Activated CD8-positive, alpha-beta memory T cell treated with anti-CD3 and anti-CD28 coated beads, Interleukin-2, amount 50 U/mL, for 4 hours (primary cell): ENCODE results near the gene PLD2.
"Not testable (repeated sequence)": the region's sequence is repeated elsewhere in the genome, so short reads cannot be mapped to it uniquely, and the experiment has no call there.

ENCODE experiments used
- DNase-seq: peaks from one replicate; pipeline ENCODE4 v3.0.0-alpha.2; 2020

PLD2 gene

GRCh38 chr17:4795168-4795567, 11.8 kb upstream of the PLD2 start:
- no peak for DNase-seq

DNA sequence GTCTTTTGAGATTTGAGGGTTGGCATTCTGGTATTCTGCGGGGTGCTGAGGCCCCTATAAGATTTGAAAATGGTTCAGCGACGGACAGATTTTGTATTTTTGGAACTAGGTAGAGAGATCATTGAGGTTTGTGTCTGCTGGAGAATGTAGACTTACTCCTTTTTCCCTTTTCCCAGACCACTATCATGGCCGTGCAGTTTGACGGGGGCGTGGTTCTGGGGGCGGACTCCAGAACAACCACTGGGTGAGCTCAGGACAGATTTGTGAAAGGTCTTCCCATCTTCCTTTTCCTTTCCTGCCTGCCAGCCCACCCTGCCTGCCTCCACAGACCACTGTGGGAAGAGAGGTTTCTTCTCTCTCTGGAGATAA, 10.4 kb upstream of the PLD2 start:
- DNase-seq = no peak

- no peak for DNase-seq
Measured at GRCh38 chr17:4800462-4801196, 6.3 kb upstream of the PLD2 start.

GRCh38 chr17:4802228-4802627, 4.7 kb upstream of the PLD2 start, which contains the start of gene C17orf114:
Gene C17orf114, minus strand, starts transcription at chr17:4802328.
- DNase-seq = no peak

DNA sequence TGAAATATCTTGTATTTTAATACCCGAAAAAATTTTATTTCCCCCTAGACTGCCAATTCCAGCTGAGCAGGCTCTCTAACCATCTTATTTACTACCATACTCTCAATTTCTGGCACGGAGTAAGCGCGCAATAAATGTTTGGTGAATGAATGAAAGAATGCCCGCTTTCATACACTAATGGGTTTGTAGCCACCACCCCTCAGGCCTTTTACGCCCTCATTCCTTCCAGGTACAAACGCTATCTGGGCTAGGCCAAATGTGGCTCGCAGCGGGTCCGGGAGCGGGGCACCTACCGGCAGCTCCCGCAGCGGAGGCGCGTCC, 536 bp upstream of the PLD2 start:
- no peak for DNase-seq

DNA sequence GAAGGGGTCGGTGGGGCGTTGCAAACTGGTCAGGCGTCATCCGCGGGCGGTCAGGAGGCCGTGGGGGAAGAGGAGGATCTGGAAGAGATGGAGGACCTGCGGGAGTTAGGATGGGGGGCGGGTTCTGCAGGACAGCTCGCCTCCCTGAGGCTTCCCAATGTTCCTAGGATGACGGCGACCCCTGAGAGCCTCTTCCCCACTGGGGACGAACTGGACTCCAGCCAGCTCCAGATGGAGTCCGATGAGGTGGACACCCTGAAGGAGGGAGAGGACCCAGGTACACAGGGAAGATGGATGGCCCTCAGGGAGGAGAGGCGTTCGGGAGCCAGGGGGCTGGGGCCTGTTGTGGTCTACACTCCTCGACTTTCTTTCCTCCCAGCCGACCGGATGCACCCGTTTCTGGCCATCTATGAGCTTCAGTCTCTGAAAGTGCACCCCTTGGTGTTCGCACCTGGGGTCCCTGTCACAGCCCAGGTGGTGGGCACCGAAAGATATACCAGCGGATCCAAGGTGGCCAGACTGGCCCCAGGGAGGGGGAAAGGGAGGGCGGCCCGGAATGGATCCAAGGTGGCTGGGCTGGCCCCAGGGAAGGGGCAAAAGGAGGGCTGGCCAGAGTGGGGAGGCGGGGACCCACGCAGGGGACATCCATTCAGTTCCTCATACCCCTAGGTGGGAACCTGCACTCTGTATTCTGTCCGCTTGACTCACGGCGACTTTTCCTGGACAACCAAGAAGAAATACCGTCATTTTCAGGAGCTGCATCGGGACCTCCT, 839 bp downstream of the PLD2 start:
- DNase-seq = no peak

DNA sequence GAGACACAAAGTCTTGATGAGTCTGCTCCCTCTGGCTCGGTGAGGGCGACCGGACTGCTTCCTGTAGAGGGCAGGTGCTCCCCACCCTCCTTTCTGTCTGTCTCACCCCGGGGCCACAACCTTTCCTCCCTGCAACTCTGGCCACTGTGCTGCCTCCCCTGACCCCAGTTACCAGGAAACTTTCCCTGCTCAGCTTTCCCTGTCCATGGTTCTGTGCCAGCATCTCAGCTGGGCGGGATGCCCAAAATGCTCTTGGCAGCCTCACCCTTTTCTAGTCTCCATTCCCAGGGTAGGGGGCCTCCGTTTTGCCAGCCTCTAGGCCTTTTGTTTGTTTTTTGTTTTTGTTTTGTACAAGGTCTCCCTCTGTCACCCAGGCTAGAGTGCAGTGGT, 1.4 kb downstream of the PLD2 start:
- DNase-seq = no peak

DNA sequence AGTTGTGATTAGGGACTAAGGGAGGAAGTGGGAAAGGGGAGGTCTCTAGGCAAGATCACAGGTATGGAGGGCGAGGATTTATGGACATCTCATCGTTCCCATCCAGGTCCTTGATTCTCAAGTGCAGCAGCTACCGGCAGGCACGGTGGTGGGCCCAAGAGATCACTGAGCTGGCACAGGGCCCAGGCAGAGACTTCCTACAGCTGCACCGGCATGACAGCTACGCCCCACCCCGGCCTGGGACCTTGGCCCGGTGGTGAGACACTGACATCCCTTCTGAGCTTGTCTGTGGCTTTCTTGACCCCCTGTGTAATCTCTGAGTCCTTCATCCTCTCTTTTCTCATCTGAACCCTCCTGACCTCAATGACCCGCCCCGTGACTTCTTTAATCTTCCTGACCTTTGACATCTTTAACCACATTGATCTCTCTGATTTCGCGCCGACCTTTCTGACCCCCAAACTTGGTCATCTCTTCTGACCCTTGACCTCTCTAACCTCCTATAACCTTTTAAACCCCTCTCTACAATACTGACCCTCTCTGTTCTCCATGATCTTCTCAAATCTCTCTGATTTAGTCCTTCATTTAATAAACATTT, 3.8 kb downstream of the PLD2 start:
- DNase-seq = no peak

- no peak for DNase-seq
Measured at GRCh38 chr17:4811471-4811870, 4.5 kb downstream of the PLD2 start.

DNA sequence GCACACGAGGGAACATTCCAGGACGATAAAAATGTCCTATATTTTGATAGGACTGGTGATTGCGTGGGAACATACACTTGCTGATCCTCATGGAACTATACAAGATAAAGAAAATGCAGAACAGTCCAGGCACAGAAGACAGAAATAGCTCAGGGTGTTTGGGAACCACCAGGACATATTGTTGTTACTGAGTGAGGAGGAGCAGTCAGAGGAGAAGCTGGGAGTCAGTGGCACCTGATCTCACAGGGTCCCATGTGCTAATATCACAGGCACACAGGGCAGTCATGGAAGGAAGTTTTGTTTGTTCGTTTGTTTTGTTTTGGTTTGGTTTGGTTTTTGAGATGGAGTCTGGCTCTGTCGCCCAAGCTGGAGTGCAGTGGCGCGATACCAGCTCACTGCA, 5.7 kb downstream of the PLD2 start:
- DNase-seq = no peak

DNA sequence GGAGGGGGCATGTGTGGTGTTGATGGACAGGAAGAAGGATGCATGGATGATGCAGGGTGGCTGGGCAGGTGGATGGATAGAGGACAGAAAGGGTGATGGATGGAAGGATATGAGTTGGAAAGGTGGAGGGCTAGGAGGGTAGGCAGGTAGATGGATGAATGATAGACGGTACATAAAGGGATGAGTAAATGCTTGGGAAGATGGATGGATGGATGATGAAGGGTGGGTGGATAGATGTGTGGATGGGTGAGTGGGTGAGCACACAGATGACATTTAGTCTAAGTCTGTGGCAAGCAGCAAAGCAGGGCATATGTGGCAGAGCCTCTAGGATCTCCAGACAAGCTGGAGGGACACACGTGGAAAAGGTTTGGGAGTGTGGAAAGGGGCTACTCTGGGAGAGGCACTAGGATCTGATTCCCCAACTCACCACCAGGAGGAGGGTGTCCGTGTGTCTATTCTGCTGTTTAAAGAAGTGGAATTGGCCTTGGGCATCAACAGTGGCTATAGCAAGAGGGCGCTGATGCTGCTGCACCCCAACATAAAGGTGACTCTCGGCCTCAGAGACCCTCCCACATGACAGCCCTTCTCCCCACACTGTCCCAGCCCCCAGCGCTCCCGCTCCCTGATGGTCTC, 8.2 kb downstream of the PLD2 start:
- no peak for DNase-seq

GRCh38 chr17:4816826-4817225, 9.9 kb downstream of the PLD2 start:
- no peak for DNase-seq

- no peak for DNase-seq
Measured at GRCh38 chr17:4818276-4818675, 11.3 kb downstream of the PLD2 start.

- DNase-seq = no peak
Measured at GRCh38 chr17:4822835-4823234, 15.9 kb downstream of the PLD2 start.

DNA sequence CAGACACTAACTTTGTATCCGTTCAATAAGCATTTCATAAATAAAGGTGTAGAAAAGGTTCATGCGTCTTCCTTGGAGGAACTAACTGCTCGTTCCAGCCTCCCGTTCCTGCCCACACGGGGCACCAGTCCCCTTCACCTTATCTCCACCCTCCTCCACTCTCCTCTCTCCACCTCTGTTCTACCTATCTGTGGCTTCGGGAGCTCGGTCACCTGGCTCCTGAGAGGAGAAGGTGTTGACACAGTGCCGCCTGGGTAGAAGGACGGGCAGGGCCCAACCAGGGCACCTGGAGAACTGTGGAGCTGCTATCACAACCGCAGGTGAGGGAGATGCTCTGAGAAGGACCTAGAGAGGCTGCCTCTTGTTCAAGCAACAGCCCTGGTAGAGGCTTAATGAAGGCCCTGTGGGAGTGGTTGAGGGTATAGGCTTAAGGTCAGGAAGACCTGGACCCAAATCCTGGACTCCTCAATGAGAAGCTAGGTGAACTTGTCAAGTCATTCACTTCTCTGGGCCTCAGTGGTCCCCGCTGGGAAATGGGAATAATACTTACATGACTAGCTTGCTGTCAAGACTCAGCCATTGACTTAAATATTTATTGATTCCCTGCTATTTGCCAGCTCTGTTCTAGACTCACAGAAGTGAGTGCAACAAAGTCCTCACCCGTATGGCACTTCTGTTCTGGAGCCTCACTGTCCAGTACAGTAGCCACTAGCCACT, 16.6 kb downstream of the PLD2 start:
- DNase-seq = no peak

GRCh38 chr17:4827399-4827798, 20.4 kb downstream of the PLD2 start:
- no peak for DNase-seq

DNA sequence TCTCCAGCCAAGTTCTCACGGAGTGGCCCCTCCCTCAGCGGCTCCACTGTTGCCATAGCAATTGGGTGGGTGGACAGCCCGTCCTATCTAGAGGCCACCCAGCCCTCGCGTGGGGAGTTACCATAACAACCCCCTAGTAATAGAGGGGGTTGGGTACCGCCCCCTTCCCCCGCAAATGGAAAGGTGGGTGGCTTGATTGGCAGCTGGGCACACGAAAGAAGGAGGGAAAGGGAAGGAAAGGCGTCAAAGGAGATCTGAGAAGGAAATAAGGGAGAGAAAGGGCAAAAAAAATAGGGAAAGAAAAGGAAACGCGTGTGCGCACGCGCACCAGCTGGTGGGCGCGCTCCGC, 25.9 kb downstream of the PLD2 start:
- not testable (repeated sequence) for DNase-seq

DNA sequence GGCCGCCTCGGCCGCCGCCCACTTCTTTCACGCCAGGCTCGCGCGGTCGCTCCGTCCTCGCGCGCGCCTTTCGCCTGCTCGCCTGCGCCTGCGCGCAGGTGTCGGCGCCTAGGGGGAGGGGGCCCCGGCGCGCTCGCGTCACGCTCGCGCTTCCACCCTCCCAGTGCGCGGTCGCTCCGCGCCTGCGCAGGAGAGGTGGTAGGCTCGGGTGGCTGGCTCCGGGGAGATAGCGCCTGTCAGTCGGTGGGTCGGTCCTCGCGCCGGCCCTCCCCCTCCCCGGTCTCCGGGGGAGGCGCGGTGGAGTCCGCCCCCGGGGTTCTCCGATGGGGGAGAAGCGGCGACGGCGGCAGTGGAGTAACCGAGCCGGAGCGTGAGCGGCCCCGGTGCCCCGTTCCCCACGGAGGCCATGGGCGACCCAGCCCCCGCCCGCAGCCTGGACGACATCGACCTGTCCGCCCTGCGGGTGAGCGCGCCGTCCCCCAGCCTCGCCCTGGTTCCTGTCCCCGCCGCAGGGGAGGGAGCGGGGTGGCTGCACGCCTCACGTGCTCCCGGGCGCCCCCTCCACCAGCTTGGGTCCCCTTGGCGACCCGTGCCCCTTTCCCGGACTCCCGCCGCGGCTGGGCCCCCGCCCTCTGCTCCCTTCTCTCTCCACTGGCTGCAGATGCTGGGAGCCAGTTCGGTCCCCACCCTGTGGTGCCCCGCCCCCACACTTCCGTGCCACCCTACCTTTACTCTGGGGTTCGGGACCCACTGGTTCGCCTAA, 26.4 kb downstream of the PLD2 start, which contains the start of gene MINK1:
TSS of gene MINK1 (plus strand) at position 163 of the 763 bp plus-strand sequence. CDS start at position 407, 244 bp downstream.
- DNase-seq = peak; percentile 87

DNA sequence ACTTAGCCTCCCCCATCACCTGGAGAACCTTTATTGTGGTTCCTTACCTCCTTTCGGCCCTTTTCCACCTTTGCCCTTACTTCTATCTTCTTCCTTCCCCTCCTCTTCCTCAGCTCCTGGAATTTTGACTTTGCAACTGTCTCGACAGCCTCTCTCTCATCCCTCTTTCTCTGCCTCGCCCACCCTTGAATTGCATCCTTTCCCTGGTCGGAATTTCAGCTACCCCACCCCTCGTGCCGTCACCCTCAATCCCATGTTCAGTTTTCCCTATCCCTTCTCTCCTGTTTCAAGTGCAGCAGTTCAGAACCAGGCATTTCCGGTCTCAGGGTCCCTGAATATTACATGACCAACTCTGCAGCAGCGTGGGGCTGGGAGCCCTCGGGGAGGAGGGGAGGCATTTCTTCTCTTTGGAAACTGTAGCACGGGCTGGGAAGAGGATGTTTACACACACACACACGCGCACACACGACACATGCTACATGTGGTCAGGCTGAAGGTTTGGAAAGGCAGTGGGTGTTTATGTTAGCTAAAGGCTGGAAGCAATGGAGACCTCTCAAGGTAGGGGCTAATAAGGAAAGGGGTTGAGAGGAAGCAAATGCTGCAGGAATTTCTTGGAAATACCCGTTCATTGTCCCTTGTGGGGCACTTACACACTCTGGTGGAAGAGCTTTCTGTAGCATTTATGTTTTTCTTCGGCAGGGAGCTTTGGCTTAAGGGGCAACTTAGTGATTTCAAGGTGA, 27.2 kb downstream of the PLD2 start:
- no peak for DNase-seq

- no peak for DNase-seq
Measured at GRCh38 chr17:4834681-4835020, 27.7 kb downstream of the PLD2 start.

- no peak for DNase-seq
Measured at GRCh38 chr17:4836221-4836620, 29.3 kb downstream of the PLD2 start.
